Hematopoietic multipotent progenitor cell treated with erythropoietin and hydrocortisone succinate and interleukin-3 and kit ligand, for 17 days (in vitro differentiated cells): ENCODE measurements around the gene ZNF804B.

Experiments used
- DNase-seq: peaks from one replicate; pipeline ENCODE4 v3.0.0-alpha.2; 2015; ENCODE audit warnings: low spot score

Gene ZNF804B

DNA sequence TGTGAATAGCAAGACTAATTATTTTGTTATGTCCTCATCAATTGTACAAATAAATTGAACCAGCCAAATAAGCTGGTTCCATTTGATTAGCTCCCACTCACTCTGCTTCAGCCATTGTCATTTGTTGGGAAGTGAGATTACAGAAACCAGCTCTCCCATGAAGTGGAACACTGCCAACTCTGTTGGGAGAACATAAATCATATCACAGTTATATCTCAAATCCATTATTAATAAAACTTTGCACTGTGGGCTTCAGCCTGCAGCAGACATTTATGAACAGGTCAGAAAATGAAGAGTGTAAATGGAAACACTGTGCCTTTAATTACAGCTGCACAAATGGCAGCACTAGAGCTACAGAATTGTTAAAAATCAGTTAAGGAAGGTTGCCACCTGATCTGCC, 82.7 kb downstream of the ZNF804B start:
- no peak for DNase-seq

DNA sequence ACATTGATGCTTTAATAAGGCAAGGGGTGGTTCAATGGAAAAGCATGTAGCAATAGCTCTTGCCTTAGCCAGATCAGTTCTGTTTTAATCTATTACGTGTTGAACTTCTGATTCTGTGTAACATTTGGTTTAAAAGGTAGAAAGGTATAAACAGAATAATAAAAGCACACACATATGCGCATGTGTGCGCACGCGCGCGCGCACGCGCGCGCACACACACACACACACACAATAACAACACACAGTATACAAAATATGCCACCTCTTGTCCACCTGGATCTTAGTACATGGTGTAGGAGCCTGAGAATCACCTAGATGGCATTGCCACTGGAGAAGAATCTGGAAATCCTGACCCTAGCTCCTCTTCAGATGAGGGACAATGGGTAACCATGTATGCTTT, 85.6 kb downstream of the ZNF804B start:
- DNase-seq: no peak

GRCh38 chr7:88851220-88851619, 91.7 kb downstream of the ZNF804B start:
- DNase-seq: no peak

DNA sequence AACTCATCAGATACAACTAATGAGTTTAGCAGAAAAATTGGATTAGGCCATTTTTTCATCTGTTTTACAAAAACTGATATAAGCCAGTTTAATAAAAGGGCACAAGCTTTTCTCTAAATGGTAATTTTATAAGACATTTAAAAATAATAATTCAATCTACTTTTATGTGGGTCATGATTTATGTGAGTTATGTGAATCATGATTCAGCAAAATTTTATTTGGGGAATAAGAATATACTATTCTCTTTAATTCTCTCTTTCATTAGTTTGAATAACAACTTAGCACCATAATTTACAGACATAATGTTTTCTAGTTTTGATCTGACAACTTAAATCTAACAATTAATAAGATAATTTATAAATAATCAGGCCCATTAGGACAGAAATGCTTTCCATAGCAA, 99.8 kb downstream of the ZNF804B start:
- DNase-seq: no peak

- DNase-seq: no peak
Measured at GRCh38 chr7:88866265-88866863, 106.9 kb downstream of the ZNF804B start.

- no peak for DNase-seq
Measured at GRCh38 chr7:88867158-88867557, 107.7 kb downstream of the ZNF804B start.

DNA sequence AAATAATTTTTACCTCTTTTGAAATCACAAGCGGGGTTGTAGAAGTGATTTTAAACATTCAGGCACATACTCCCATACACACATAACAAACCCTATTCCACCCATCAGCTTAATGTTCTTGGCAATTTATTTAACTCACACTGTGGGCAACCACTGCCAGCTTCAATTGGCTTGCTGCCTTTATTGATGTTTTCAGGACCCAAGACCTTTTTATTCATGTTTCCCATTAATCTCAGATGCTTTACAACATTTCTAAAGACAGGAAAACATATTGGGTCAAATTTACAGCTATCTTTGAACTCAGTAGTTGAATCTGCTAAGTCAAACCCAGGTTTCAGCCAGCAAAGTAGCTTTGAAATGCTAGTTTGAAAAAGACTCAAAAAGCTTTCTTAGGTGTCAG, 109.0 kb downstream of the ZNF804B start:
- DNase-seq: no peak

DNA sequence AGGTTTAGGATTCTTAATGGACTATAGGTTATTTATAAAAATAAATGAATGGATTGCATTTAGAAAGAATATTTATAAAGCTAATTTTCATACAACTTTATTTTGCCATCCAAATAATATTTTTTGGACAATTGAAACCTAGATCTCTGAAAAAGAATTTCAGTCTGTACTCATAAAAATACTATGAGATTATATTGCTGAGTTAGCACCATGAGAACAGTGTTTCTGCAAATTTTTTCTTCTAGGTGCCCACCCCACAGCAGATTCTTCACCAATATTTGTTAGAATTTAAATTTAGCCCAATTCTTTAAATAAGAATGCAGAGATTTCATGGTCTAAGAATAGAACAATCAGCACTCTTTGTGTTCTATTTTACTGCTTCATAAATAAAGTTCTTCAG, 121.6 kb downstream of the ZNF804B start:
- DNase-seq: no peak

GRCh38 chr7:88885131-88885530, 125.6 kb downstream of the ZNF804B start:
- DNase-seq: no peak

DNA sequence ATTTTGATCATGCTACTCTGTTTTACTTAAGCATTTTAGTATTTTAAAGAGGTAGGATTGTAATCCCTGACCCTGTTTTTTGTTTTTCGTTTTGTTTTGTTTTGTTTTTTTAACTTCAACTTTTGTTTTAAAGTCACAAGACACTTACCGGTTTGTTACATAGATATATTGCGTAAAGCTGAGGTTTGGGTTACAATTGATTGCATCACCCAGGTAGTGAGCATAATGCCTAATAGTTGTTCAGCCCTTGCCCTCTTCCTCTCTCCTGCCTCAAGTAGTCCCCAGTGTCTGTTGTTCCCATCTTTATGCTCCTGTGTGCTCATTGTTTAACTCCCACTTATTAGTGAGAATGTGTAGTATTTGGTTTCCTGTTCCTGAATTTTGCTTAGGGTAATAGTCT, 129.2 kb downstream of the ZNF804B start:
- no peak for DNase-seq

DNA sequence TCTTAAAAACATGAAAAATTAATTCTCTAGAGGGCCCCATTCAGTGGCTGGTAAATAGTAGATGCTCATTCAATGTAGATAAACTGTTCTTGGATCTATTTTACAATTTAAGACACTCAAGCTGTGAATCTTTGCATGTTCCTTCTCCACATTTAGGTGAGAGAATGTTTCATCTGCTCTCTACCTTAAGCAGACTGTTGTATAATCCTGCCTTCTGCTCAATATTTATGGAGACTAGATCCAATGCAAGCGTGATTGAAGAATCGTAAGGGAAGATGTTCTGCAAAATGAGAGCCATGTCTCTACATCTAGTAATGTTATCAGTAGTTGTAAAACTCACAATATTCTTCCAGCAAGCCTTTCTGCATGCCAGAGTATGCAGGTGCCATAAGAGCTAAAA, 151.0 kb downstream of the ZNF804B start:
- DNase-seq: no peak

GRCh38 chr7:88912852-88913251, 153.4 kb downstream of the ZNF804B start:
- DNase-seq: no peak

DNA sequence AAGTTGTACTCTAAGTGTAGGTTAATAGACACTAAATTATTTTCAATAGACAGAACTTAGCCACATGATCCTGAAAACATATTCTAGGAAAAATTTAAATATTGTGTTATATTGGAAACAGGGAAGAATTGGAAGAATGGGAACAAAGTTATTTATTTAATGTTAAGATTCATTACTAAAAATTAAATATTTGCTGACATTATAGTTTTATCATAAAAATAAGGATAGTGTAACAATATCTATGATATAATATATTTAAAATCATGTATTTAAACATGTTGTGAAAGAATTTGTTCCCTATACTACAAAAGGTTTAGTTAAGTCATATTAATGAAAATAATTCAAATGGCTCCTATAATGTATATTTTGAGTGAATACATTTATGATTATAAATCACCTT, 156.1 kb downstream of the ZNF804B start:
- DNase-seq: no peak

GRCh38 chr7:88919478-88920131, 160.1 kb downstream of the ZNF804B start:
- no peak for DNase-seq

GRCh38 chr7:88922944-88923343, 163.4 kb downstream of the ZNF804B start:
- no peak for DNase-seq

- no peak for DNase-seq
Measured at GRCh38 chr7:88928276-88928675, 168.8 kb downstream of the ZNF804B start.

DNA sequence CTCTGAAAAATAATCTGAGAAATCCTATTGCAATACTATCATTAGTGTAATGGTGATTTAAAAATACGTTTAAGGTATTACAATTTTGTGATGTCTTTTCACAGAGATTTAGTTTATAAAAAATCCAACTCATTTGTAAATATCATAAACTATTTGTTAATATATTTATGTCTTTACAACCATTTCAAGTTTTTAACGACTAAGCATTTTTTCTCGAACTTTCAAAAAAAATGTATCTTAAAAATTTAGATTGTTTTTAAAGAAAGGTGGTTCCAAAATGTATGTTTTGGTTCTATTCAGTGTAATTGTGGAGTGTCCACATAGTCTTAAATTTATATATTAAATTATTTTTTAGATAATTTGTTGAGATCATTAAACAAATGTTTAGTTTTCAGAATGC, 170.2 kb downstream of the ZNF804B start:
- DNase-seq: no peak

DNA sequence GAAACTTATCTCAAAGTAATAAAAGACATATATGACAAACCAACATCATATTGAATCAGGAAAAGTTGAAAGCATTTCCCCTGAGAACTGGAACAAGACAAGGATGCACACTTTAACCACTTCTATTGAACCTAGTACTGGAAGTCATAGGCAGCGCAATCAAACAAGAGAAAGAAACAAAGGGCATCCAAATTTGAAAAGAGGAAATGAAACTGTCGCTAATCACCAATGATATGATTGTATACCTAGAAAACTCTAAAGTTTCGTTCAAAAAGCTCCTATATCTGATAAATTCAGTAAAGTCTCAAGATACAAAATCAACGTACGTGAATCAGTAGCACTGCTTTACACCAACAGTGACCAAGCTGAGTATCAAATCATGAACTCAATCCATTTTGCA, 173.8 kb downstream of the ZNF804B start:
- DNase-seq: no peak

DNA sequence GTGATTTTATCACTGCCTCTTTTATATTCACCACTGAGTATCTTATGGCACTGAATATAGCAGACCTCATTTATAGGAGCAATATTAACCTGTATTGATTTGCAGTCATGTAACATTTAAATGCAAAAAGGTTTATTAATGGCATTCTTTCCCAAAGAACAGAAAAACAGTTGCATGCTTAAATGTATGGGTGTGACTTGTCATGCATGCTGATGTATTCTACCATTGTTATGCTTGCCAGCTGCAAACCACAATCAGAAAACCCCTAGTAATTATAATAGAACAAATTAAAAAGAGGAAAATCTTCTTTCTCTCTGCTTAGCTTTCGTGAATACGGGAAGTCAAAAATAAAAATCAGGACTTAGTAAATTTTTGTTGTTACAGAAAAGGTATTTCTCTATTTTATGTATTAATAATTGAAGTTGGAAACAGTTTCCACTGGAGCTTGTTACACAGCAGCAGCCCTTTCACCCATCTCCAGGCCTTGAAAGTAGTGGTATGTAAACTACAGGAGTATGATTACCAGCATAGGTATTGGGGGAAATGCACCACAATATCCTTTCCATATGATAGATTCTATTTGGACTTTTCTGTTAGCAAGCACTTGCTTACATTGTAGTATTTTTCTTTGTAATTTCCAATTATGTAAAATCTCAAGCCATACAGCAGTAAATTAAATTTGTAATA, 183.5 kb downstream of the ZNF804B start:
- no peak for DNase-seq

GRCh38 chr7:88951826-88952225, 192.3 kb downstream of the ZNF804B start:
- DNase-seq: no peak

DNA sequence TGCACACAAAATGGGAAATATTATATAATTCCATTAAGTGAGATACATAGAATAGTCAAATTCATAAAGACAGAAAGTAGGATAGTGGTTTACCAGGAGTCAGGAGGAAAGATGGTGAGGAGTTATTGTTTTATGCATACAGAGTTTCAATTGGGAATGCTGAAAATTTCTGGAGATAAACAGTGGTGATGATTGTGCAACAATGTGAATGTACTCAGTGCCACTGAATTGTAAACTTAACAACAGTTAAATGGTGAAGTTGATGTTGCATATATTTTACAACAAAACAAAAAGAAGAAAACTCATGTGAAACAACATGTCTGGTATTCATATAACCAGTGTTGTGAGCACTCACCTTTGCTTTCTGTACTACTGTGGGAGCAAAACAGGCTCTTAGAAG, 204.9 kb downstream of the ZNF804B start:
- no peak for DNase-seq

DNA sequence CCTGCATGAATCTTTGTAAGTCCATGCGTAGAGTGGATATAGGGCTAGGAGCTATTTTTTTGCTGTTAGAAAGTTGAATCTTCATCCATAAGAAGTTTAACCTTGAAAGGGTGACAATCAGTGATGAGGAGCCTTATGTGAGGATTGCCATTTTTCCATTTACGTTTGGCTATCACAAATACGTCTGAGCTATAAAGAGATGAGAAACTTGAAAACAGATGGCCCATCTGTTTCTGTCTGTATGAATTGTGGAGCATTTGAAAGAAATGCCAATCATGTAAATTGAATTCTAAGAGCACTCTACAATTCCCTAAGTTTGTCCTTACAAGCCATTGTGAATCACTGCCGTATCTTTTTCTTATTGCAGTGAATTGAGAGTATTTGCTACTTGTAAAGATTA, 205.9 kb downstream of the ZNF804B start:
- DNase-seq: no peak

GRCh38 chr7:88967432-88967831, 207.9 kb downstream of the ZNF804B start:
- no peak for DNase-seq

- no peak for DNase-seq
Measured at GRCh38 chr7:88969167-88969566, 209.7 kb downstream of the ZNF804B start.
